Upper lobe of left lung (tissue), 4 donors: ENCODE measurements around the gene AGRN.

Experiments
- CTCF ChIP-seq, 6 experiments: fragments of 450-650 bp in 4 of 6; fragments of 200-600 bp in 2 of 6; sonication (generic) in 2 of 6; IDR thresholded peaks; one replicate each; pipeline ENCODE4 v1.5.1; 2016 to 2019; ENCODE audit warnings: antibody characterized with exemption in 6 of 6
- POLR2A ChIP-seq, 4 donors: fragments of 450-650 bp; IDR thresholded peaks; one replicate each; pipeline ENCODE4 v1.5.1; 2016 to 2017; ENCODE audit warnings: antibody characterized with exemption in 4 of 4, mild to moderate bottlenecking in 2 of 4
- POLR2AphosphoS5 ChIP-seq, 2 donors: sonication (generic); formaldehyde crosslinking; IDR thresholded peaks; one replicate each; pipeline ENCODE4 v1.5.1; 2017; ENCODE audit warnings: antibody characterized with exemption in 2 of 2

GRCh38 chr1:991895-992294 lies 28.0 kb upstream of the AGRN start:
- TF ChIP-seq CTCF (IDR thresholded peaks at IDR 0.05), result no peak
- no peak for TF ChIP-seq POLR2A (IDR thresholded peaks at IDR 0.05)
- TF ChIP-seq POLR2AphosphoS5 (IDR thresholded peaks at IDR 0.05), result no peak
